PFSK-1 (cell line): Measurements from ENCODE around the gene ARF1.

Experiments used
- FOXP2 ChIP-seq: optimal IDR thresholded peaks from 2 replicates; pipeline ENCODE3; 2011; ENCODE audit warnings: borderline replicate concordance, control low read depth, inconsistent platforms; ENCODE audit not compliant: insufficient read depth; ENCODE audit errors: extremely low read length, extremely low read depth
- POLR2AphosphoS5 ChIP-seq: IDR thresholded peaks from 2 replicates; pipeline ENCODE4 v1.6.1; 2012; ENCODE audit warnings: low read depth, mild to moderate bottlenecking, control low read depth, low read length, moderate library complexity
- REST ChIP-seq, 2 experiments: IDR thresholded peaks; 2 replicates each; pipeline versions ENCODE4 v1.6.1 to v1.8.0; 2011 to 2012; ENCODE audit warnings: low read depth in 2 of 2, low read length in 2 of 2, control low read depth in 1 of 2, inconsistent platforms in 1 of 2, mild to moderate bottlenecking in 1 of 2, moderate library complexity in 1 of 2; ENCODE audit not compliant: insufficient read depth in 1 of 2
- SIN3A ChIP-seq: IDR thresholded peaks from 2 replicates; pipeline ENCODE4 v1.6.1; 2012; ENCODE audit warnings: mild to moderate bottlenecking, low read length, moderate library complexity, borderline replicate concordance; ENCODE audit not compliant: insufficient read depth
- TAF1 ChIP-seq: IDR thresholded peaks from 2 replicates; pipeline ENCODE4 v1.6.1; 2012; ENCODE audit warnings: low read length, control low read depth, borderline replicate concordance; ENCODE audit not compliant: insufficient read depth

GRCh38 chr1:228145463-228146416, 63.2 kb downstream of the ARF1 start:
- TF ChIP-seq TAF1 (no peak), POLR2AphosphoS5 (no peak), FOXP2 (no peak), REST (IDR thresholded peaks at IDR 0.05; ENCODE audit: insufficient read depth in 1 of 2, low read depth in 2 of 2, low read length in 2 of 2) (no peak), SIN3A (no peak)
